GM20431 (cell line): ENCODE results near the gene CUBN.

Experiments
- in situ Hi-C: fragments of 300-500 bp; cut with MseI, MboI; formaldehyde crosslinking; loops from one replicate; pipeline ENCODE4 v1.15.0; 2020; ENCODE audit warnings: low sequenced_read_pairs; ENCODE audit not compliant: unreplicated experiment

Gene CUBN

GRCh38 chr10:16787361-16787791 lies 342.2 kb downstream of the CUBN start:
- in situ Hi-C loops = loop anchor here (25.0 kb wide), 1 partner anchor 900 kb away; no protein-coding TSS in a partner anchor

GRCh38 chr10:16780338-16780880 lies 349.2 kb downstream of the CUBN start:
- in situ Hi-C loops = loop anchor here (25.0 kb wide), 1 partner anchor 893 kb away; no protein-coding TSS in a partner anchor

- in situ Hi-C loops = loop anchor here (25.0 kb wide), 1 partner anchor 892 kb away; no protein-coding TSS in a partner anchor
Observed at GRCh38 chr10:16779384-16779915, 350.2 kb downstream of the CUBN start.

- in situ Hi-C loops = loop anchor here (25.0 kb wide), 1 partner anchor 890 kb away; no protein-coding TSS in a partner anchor
Observed at GRCh38 chr10:16777473-16778370, 351.9 kb downstream of the CUBN start.

- in situ Hi-C loops = loop anchor here (25.0 kb wide), 1 partner anchor 890 kb away; no protein-coding TSS in a partner anchor
Observed at GRCh38 chr10:16776896-16777295, 352.7 kb downstream of the CUBN start.
